GM15510 (cell line): ENCODE data around the gene TRIP13.

Source experiments
- POLR2A ChIP-seq: IDR thresholded peaks from 3 replicates; pipeline ENCODE4 v1.6.1; 2011; ENCODE audit warnings: borderline replicate concordance; ENCODE audit not compliant: insufficient read length; ENCODE audit errors: extremely low read depth

The TRIP13 gene

GRCh38 chr5:922436-923280, 30.0 kb downstream of the TRIP13 start:
- no peak for TF ChIP-seq POLR2A

- TF ChIP-seq POLR2A: no peak
These were observed 30.7 kb downstream of the TRIP13 start for GRCh38 chr5:923281-923873.

GRCh38 chr5:926417-927171, 33.9 kb downstream of the TRIP13 start:
- TF ChIP-seq POLR2A: no peak

- no peak for TF ChIP-seq POLR2A
These were observed 34.7 kb downstream of the TRIP13 start for GRCh38 chr5:927172-928015.

- no peak for TF ChIP-seq POLR2A
These were observed 36.9 kb downstream of the TRIP13 start for GRCh38 chr5:929596-929995.

GRCh38 chr5:930866-931265, 38.2 kb downstream of the TRIP13 start:
- no peak for TF ChIP-seq POLR2A

GRCh38 chr5:931570-932145, 39.0 kb downstream of the TRIP13 start:
- no peak for TF ChIP-seq POLR2A

GRCh38 chr5:932151-932627, 39.5 kb downstream of the TRIP13 start:
- TF ChIP-seq POLR2A: no peak

GRCh38 chr5:932628-933250, 40.1 kb downstream of the TRIP13 start:
- TF ChIP-seq POLR2A: no peak

- no peak for TF ChIP-seq POLR2A
These were observed 40.7 kb downstream of the TRIP13 start for GRCh38 chr5:933251-933861.

- no peak for TF ChIP-seq POLR2A
These were observed 42.9 kb downstream of the TRIP13 start for GRCh38 chr5:935510-936084.

- TF ChIP-seq POLR2A: no peak
These were observed 43.8 kb downstream of the TRIP13 start for GRCh38 chr5:936149-937144.

- no peak for TF ChIP-seq POLR2A
These were observed 44.7 kb downstream of the TRIP13 start for GRCh38 chr5:937151-937924.
